KOPT-K1 (cell line): ENCODE data around the gene PDE3B.
"Not testable (repeated sequence)": the region's sequence is repeated elsewhere in the genome, so short reads cannot be mapped to it uniquely, and the experiment has no call there.

Experiments used
- H3K27ac ChIP-seq: fragments of 200-600 bp; sonication (generic); 2 replicates; pipeline ENCODE4 v1.5.1; 2016; ENCODE audit warnings: antibody characterized with exemption, mild to moderate bottlenecking, low read depth, low read length; ENCODE audit not compliant: poor library complexity, severe bottlenecking
- H3K36me3 ChIP-seq: fragments of 200-600 bp; sonication (generic); 2 replicates; pipeline ENCODE4 v1.5.1; 2017; ENCODE audit warnings: antibody characterized with exemption, mild to moderate bottlenecking, low read length, moderate library complexity; ENCODE audit not compliant: insufficient read depth
- H3K9me3 ChIP-seq: fragments of 200-600 bp; sonication (generic); 2 replicates; pipeline ENCODE4 v1.5.1; 2017; ENCODE audit warnings: antibody characterized with exemption, low read length, mild to moderate bottlenecking; ENCODE audit not compliant: insufficient read depth, poor library complexity, severe bottlenecking

The PDE3B gene

DNA sequence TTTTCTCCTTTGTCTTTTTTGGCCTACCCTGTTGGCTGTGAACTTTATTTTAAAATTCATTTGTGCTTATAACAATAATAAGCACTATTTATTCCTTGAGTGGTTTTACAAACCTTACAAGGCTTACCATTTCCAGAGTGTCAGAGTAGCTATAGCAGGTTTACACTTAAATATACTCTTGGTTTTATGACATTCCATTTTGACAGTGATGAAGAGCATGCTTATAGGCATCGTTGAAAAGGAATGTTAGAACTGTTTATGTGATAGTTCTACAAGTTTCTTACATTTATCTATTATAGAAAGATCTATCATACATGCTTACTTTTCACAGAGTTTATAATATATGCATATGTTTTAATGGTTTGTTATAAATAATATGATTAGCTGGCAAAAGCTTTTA is 84.1 kb downstream of the PDE3B start:
- H3K36me3 ChIP-seq, result no peaks in the 10 kb centered on the region
- no peak overlapping the region for H3K27ac ChIP-seq
- no peaks in the 10 kb centered on the region for H3K9me3 ChIP-seq

DNA sequence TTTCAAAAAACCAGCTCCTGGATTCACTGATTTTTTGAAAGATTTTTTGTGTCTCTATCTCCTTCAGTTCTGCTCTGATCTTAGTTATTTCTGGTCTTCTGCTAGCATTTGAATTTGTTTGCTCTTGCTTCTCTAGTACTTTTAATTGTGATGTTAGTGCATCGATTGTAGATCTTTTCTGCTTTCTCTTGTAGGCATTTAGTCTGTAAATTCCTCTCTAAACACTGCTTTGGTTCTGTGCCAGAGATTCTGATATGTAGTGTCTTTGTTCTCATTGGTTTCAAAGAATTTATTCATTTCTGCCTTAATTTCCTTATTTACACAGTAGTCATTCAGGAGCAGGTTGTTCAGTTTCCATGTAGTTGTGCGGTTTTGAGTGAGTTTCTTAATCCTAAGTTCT is 96.9 kb downstream of the PDE3B start:
- not testable (repeated sequence) for H3K9me3 ChIP-seq, H3K36me3 ChIP-seq, H3K27ac ChIP-seq

DNA sequence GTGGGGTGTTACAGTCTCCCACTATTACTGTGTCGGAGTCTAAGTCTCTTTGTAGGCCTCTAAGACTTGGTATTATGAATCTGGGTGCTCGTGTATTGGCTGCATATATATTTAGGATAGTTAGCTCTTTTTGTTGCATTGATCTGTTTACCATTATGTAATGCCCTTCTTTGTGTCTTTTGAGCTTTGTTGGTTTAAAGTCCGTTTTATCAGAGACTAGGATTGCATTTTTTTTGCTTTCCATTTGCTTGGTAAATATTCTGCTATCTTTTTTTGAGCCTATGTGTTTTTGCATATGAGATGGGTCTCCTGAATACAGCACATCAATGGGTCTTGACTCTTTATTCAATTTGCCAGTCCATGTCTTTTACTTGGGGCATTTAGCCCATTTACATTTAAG is 97.6 kb downstream of the PDE3B start:
- Histone ChIP-seq H3K36me3 (no peaks in the 10 kb centered on the region), H3K9me3 (no peaks in the 10 kb centered on the region), H3K27ac (no peak overlapping the region)

DNA sequence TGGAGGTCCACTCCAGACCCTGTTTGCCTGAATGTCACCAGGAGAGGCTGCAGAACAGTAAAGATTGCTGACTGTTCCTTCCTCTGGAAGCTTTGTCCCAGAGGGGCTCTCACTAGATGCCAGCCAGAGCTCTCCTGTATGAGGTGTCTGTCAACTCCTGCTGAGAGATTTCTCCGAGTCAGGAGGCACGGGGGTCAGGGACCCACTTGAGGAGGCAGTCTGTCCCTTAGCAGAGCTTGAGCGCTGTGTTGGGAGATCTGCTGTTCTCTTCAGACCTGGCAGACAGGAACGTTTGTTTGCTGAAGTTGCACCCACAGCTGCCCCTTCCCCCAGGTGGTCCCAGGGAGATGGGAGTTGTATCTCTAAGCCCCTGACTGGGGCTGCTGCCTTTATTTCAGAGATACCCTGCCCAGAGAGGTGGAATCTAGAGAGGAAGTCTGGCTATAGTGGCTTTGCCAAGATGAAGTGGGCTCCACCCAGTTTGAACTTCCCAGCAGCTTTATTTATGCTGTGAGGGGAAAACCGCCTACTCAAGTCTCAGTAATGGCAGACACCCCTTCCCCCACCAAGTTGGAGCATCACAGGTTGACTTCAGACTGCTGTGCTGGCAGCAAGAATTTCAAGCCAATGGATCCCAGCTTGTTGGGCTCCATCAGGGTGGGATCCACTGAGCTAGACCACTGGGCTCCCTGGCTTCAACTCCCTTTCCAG is 99.4 kb downstream of the PDE3B start:
- Histone ChIP-seq H3K36me3 (no peaks in the 10 kb centered on the region), H3K27ac (no peak overlapping the region), H3K9me3 (no peaks in the 10 kb centered on the region)

DNA sequence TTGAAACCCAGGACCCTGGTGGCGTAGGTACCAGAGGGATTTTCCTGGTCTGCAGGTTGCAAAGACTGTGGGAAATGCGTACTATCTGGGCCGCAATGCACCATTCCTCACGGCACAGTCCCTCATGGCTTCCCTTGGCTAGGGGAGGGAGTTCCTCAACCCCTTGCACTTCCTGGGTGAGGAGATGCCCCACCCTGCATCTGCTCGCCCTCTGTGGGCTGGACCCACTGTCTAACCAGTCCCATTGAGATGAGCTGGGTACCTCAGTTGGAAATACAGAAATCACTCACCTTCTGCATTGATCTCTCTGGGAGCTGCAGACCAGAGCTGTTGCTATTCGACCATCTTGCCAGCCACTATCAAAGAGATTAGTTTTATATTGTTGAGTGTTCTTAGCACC is 100.1 kb downstream of the PDE3B start:
- H3K36me3 ChIP-seq, H3K27ac ChIP-seq, H3K9me3 ChIP-seq: not testable (repeated sequence)

DNA sequence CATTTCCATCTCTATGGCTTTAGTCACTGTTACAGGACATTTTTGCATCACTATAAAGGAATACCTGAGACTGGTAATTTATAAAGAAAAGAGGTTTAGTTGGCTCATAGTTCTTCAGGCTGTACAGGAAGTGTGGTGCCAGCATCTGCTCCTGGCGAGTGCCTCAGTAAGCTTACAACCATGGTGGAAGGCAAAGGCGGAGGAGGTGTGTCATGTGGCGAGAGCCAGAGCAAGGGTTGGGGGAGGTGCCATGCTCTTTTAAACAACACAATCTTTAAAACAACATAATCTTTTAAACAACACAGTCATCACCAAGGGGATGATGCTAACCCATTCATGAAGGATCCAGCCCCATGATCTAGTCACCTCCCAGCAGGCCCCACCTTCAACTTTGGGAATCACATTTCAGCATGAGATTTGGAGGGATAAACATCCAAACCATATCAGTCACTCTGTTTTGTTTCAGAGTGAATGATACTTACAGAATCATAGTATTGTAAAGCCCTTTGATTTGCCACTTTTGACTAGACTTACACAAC is 103.3 kb downstream of the PDE3B start:
- no peaks in the 10 kb centered on the region for H3K9me3 ChIP-seq
- H3K36me3 ChIP-seq, result no peaks in the 10 kb centered on the region
- H3K27ac ChIP-seq, result no peak overlapping the region

DNA sequence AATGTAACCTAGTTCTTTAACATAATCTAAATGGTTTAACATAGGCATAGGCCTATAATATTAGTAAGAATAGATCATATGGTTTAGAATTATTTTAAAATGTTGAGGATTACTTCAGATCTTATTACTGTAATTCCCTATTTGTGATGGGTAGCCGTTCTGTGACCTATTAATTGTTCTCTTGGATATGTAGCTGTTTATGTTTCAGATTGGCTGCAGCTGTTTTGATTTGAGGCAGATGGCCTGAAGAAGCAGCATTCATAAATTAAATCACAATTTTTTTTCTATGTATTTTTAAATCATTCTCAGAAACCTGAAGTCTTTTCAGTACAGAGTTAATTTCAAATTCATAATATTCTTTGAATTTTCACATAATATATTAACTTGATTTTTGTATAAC is 104.5 kb downstream of the PDE3B start:
- Histone ChIP-seq H3K9me3 (no peaks in the 10 kb centered on the region), H3K36me3 (no peaks in the 10 kb centered on the region), H3K27ac (no peak overlapping the region)

DNA sequence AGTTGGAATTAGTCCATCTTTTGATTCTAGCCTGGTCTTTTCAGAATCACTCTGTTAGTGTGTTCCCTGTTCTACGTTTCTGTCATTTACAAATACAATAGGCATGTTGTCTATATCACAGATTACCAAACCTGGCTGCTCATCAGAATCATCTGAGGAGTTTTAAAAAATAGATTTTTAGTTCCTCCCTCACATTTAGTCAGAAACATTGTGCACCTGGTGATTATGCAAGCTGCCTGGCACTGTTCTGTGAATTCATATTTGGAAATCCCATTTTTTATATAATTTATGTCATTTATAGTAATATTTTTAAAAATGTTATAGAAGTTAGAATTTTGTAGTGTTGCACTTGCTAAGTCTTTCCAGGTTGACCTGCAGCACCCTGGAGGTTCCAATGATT is 107.3 kb downstream of the PDE3B start:
- Histone ChIP-seq H3K9me3 (no peaks in the 10 kb centered on the region), H3K36me3 (no peaks in the 10 kb centered on the region), H3K27ac (no peak overlapping the region)

DNA sequence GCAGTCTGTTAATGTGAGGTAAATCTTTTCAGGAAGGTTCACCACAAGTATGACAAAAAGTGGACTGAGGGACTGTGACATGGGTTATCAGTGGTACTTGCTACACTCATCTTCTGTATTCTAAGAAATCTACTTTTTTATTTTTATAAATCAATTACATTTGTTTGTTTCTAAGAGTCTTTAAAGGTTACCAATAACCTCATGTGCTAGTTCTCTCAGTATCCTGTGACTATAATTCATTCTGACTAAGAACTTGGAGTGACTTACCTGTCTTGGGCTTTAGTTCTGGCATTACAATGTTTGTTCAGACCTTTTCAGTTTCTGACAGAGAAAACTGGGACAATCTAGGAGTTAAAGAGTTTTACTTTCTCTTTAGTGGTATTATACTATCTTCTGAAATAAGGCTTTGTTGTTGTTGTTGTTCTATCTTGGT is 108.4 kb downstream of the PDE3B start:
- H3K27ac ChIP-seq, result no peak overlapping the region
- no peaks in the 10 kb centered on the region for H3K9me3 ChIP-seq
- H3K36me3 ChIP-seq, result no peaks in the 10 kb centered on the region

DNA sequence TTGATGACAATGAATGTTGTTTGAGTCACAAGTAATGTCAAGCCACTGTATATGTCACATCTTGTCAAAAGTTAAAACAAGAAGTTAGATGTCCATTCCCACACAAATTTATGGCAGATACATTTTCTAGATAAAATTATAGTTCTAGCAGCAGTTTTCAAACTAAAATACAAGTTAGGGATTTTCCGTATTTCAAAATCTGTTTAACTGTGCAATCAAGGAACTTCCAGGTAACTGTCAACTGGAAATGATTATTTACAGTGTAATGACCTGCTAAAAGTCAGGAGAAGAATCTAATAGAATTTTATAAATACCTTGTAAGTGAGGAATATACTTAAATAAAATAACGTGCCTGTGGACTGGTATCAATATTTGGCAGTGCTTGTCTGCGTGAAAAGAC is 111.5 kb downstream of the PDE3B start:
- no peaks in the 10 kb centered on the region for H3K36me3 ChIP-seq
- no peak overlapping the region for H3K27ac ChIP-seq
- H3K9me3 ChIP-seq, result no peaks in the 10 kb centered on the region

DNA sequence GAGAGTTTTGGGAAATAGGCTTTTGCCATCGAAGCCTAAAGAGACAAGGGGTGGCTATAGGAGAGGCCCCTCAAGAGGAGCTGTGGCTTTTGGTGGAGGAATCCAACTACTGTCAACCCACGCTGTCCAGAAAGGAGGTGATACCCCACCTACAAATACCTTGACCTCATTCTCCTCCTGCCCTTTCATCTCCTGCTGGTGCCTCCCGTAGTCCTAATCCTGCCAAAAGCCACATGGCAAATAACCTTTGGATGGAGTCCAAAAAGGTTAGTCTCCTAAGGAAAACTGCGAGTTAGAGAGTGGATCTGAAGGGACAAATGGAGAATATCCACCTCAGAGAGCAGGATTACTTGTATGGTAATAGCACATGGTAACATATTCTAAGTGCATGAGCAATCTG is 112.7 kb downstream of the PDE3B start:
- Histone ChIP-seq H3K36me3 (no peaks in the 10 kb centered on the region), H3K9me3 (no peaks in the 10 kb centered on the region), H3K27ac (no peak overlapping the region)

DNA sequence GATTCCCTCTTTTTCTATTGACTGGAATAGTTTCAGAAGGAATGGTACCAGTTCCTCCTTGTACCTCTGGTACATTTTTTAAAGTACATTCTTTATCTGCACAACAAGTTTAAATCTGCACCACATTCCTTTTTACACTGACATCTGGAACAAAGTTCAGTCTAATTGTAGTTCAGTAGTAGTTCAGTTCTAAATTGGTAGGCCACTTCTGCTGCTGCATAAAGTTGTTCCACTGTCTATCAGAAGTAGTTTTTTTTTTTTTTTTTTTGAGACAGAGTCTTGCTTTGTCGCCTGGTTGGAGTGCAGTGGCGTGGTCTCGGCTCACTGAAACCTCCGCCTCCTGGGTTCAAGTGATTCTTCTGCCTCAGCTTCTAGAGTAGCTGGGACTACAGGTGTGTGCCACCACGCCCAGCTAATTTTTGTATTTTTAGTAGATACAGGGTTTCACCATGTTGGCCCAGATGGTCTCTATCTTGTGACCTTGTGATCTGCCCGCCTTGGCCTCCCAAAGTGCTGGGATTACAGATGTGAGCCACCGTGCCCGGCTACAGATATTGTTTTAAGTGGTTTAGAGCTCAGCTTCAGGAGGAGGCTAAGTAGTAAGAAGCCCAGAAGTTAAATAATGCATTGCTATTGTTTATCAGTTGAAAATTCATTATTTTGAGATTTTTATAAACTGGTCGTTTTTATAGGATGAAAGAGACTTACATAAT is 115.9 kb downstream of the PDE3B start:
- H3K9me3 ChIP-seq, H3K36me3 ChIP-seq, H3K27ac ChIP-seq: not testable (repeated sequence)

DNA sequence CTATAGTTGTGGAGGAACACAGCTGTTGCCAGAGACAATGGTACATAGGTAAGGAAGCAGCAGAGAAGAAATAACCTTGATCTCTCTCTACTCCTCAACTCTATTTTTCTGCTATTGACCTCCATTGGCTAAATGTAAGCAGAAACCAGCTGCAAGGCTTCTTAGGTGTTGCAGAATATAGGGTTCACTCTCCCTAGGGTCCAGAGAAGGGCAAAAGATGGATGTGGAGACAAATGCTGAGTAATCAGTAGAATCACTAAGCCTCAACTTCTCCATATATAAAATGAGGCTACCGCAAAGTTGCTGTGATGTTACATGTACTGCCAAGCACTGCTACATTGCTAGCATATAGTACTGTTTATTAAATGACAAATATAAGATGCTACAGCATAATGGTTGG is 120.6 kb downstream of the PDE3B start:
- H3K36me3 ChIP-seq, result no peaks in the 10 kb centered on the region
- H3K27ac ChIP-seq, result no peak overlapping the region
- no peaks in the 10 kb centered on the region for H3K9me3 ChIP-seq

DNA sequence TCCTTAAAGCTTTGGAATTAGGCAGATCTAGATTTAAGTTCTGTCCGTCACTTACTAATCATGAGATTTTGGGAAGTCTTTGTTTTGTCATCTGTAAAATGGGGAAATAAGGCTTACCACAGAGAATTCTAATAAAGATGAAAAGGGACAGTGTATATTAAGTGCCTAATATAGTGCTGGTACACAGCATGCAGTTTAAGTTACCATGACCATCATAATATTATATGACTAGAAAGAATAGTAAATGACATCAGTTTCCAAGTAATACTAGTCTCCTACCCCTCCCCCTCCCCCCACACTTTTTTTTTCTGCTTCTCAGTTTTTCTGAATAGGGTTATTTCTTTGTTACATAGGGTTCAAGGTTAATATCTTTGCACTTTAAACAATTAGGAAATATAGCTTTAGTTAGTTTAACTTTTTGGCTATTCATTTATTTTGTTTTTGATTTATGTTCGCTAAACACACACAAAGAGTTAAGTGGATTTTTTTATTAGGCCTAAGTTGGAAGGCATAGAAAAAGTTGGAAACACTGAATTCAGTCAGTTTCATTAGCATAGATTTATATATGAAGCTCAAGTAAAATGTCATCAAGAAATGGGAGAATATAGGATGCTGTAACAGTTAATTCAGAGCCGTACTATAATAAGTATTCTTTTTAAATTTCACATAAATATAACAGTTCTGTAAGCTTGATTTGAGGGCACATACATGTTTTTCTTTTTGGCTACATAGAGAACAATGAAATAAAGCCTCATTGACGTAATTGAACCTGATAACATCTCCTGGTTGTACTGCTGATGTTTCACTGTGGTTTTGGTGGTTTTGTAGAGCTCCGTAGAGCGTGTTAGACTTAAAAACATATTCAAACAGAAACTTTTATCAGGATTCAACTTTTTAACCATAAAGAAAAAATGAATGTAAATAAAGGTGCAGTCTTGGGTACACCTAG is 121.2 kb downstream of the PDE3B start:
- Histone ChIP-seq H3K9me3 (no peaks in the 10 kb centered on the region), H3K36me3 (no peaks in the 10 kb centered on the region), H3K27ac (no peak overlapping the region)

DNA sequence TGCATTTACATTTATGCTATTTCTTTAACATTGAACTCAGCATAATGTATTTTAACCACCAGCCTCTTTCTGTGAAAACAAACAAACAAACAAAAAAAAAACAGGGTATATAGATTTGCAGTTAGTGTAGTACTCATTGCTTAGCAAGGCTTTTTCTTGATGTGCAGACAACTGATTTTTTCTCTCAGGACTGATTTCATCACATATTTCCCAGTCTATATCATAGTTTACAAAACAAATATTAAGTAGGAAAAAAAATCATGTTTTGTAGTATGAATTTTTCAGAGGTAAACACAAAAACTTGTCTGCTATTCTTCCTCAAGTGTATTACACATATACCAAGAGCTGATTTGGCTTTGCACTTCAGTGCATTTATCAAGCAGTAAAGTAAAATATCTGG is 123.0 kb downstream of the PDE3B start:
- H3K9me3 ChIP-seq, result no peaks in the 10 kb centered on the region
- H3K27ac ChIP-seq, result no peak overlapping the region
- no peaks in the 10 kb centered on the region for H3K36me3 ChIP-seq
